Measurements from ENCODE around the gene VTI1A.
A peak's percentile ranks its signal among the peaks of the same experiment; 100 is the strongest.
"Not testable (repeated sequence)": the region's sequence is repeated elsewhere in the genome, so short reads cannot be mapped to it uniquely, and the experiment has no call there.

Gene VTI1A

GRCh38 chr10:112446855-112447619 lies at the start of gene VTI1A, which contains the start of gene ZDHHC6:
TSS of gene VTI1A (plus strand) at chr10:112447215. CDS start at chr10:112447374, 159 bp downstream.
TSS of gene ZDHHC6 (minus strand) at chr10:112446914. CDS start at chr10:112445436, 1,478 bp downstream.
- peak; percentile 48 for DNase-seq

GRCh38 chr10:112397592-112397991 lies 49.4 kb upstream of the VTI1A start:
- DNase-seq, result no peak

- DNase-seq, result no peak
These were observed 44.1 kb upstream of the VTI1A start for GRCh38 chr10:112402917-112403316.

- no peak for DNase-seq
These were observed 42.4 kb upstream of the VTI1A start for GRCh38 chr10:112404617-112405016.

- not testable (repeated sequence) for DNase-seq
These were observed 40.2 kb upstream of the VTI1A start for GRCh38 chr10:112406806-112407205.

GRCh38 chr10:112407696-112408095 lies 39.3 kb upstream of the VTI1A start:
- no peak for DNase-seq

- DNase-seq, result no peak
These were observed 37.7 kb upstream of the VTI1A start for GRCh38 chr10:112409299-112409698.

GRCh38 chr10:112409755-112410154 lies 37.3 kb upstream of the VTI1A start:
- DNase-seq, result no peak

- DNase-seq, result no peak
These were observed 34.3 kb upstream of the VTI1A start for GRCh38 chr10:112412696-112413095.

GRCh38 chr10:112421731-112422130 lies 25.3 kb upstream of the VTI1A start:
- DNase-seq, result no peak

- DNase-seq, result no peak
These were observed 22.4 kb upstream of the VTI1A start for GRCh38 chr10:112424651-112425050.

GRCh38 chr10:112426111-112426510 lies 20.9 kb upstream of the VTI1A start:
- DNase-seq, result no peak

GRCh38 chr10:112429147-112429546 lies 17.9 kb upstream of the VTI1A start:
- DNase-seq, result no peak

- DNase-seq, result no peak
These were observed 17.3 kb upstream of the VTI1A start for GRCh38 chr10:112429654-112430230.

- DNase-seq, result no peak
These were observed 13.9 kb upstream of the VTI1A start for GRCh38 chr10:112433136-112433535.

- no peak for DNase-seq
These were observed 11.9 kb upstream of the VTI1A start for GRCh38 chr10:112434988-112435619.

- no peak for DNase-seq
These were observed 8.7 kb upstream of the VTI1A start for GRCh38 chr10:112438356-112438755.

GRCh38 chr10:112441520-112441919 lies 5.5 kb upstream of the VTI1A start:
- DNase-seq, result no peak

GRCh38 chr10:112442063-112442462 lies 5.0 kb upstream of the VTI1A start:
- no peak for DNase-seq

GRCh38 chr10:112446055-112446854 lies 760 bp upstream of the VTI1A start:
- no peak for DNase-seq

GRCh38 chr10:112447620-112447928 lies 559 bp downstream of the VTI1A start:
- no peak for DNase-seq

- DNase-seq, result no peak
These were observed 1.9 kb downstream of the VTI1A start for GRCh38 chr10:112448888-112449287.
